Measurements from ENCODE around the gene IL27RA.

The IL27RA gene

GRCh38 chr19:14031719-14032480, at the start of gene IL27RA:
Gene IL27RA, plus strand, starts transcription at chr19:14031762. Its CDS starts 111 bp downstream, at chr19:14031873.
- peak; percentile 46 to 84 (median 70) for DNase-seq

- DNase-seq = no peak
These were observed 49.5 kb upstream of the IL27RA start for GRCh38 chr19:13981988-13982501.

- no peak for DNase-seq
These were observed 48.8 kb upstream of the IL27RA start for GRCh38 chr19:13982773-13983172.

GRCh38 chr19:13983213-13983889, 48.2 kb upstream of the IL27RA start:
- DNase-seq = peak in 2 of 4 experiments; percentile 23 to 45

- no peak for DNase-seq
These were observed 47.4 kb upstream of the IL27RA start for GRCh38 chr19:13984186-13984585.

- DNase-seq = no peak
These were observed 46.5 kb upstream of the IL27RA start for GRCh38 chr19:13984875-13985741.

- no peak for DNase-seq
These were observed 45.7 kb upstream of the IL27RA start for GRCh38 chr19:13985771-13986347.

- DNase-seq = peak; percentile 92 to 97 (median 96)
These were observed 45.1 kb upstream of the IL27RA start for GRCh38 chr19:13986348-13986904.

GRCh38 chr19:13987101-13987890, 44.3 kb upstream of the IL27RA start:
- DNase-seq = no peak

- no peak for DNase-seq
These were observed 42.1 kb upstream of the IL27RA start for GRCh38 chr19:13989487-13989886.

GRCh38 chr19:13990085-13990484, 41.5 kb upstream of the IL27RA start:
- DNase-seq = no peak

- DNase-seq = no peak
These were observed 39.5 kb upstream of the IL27RA start for GRCh38 chr19:13992025-13992424.

- no peak for DNase-seq
These were observed 37.8 kb upstream of the IL27RA start for GRCh38 chr19:13993590-13994300.

GRCh38 chr19:13995017-13995728, 36.4 kb upstream of the IL27RA start:
- DNase-seq = no peak

- no peak for DNase-seq
These were observed 35.4 kb upstream of the IL27RA start for GRCh38 chr19:13995878-13996765.

- DNase-seq = no peak
These were observed 34.5 kb upstream of the IL27RA start for GRCh38 chr19:13996928-13997630.

GRCh38 chr19:13997631-13997962, 34.0 kb upstream of the IL27RA start:
- DNase-seq = no peak

- DNase-seq = no peak
These were observed 33.1 kb upstream of the IL27RA start for GRCh38 chr19:13998426-13998825.

GRCh38 chr19:13999085-13999484, 32.5 kb upstream of the IL27RA start:
- no peak for DNase-seq
